PC-9 (cell line): Measurements from ENCODE around the gene HOXA4. TPM values are rescaled to one million over a fixed set of nuclear protein-coding genes. Genes with fewer than 3 reads are reported as not detected.

ENCODE experiments used
- BruUV-seq: library from RNA; stranded (reverse); fragments of 400-500 nt; replicated peaks from 2 replicates; lab custom pipeline; 2021; lab: Mats Ljungman, UMichigan
- CTCF ChIA-PET: fragments of 300-600 bp; sonication (Branson Sonifier 250); formaldehyde crosslinking; loops from one replicate; lab custom pipeline; 2022; ENCODE audit warnings: antibody characterized with exemption; lab: Charles Lee
- POLR2A ChIA-PET: fragments of 300-600 bp; sonication (Branson Sonifier 250); formaldehyde crosslinking; loops from one replicate; lab custom pipeline; 2022; ENCODE audit warnings: antibody characterized with exemption; ENCODE audit not compliant: unreplicated experiment; lab: Charles Lee
- DNase-seq, 2 experiments: peaks; one replicate each; pipeline versions ENCODE4 v3.0.0 to v3.0.0-alpha.2; 2015 to 2022; ENCODE audit warnings: mixed read lengths in 1 of 2
- H2AFZ ChIP-seq: fragments of 200-600 bp; sonication (generic); 2 replicates; pipeline ENCODE4 v1.8.1; 2017; ENCODE audit warnings: antibody characterized with exemption
- H3F3A ChIP-seq: fragments of 200-600 bp; sonication (generic); 2 replicates; pipeline ENCODE4 v1.8.1; 2017; ENCODE audit warnings: antibody characterized with exemption, mild to moderate bottlenecking, low read depth; ENCODE audit not compliant: insufficient read depth
- H3K27ac ChIP-seq: fragments of 200-600 bp; sonication (generic); 2 replicates; pipeline ENCODE4 v1.6.1; 2016; ENCODE audit warnings: mixed run types
- H3K27me3 ChIP-seq: fragments of 200-600 bp; sonication (generic); 2 replicates; pipeline ENCODE4 v1.6.1; 2016; ENCODE audit warnings: low read depth, mixed run types; ENCODE audit not compliant: insufficient read depth
- H3K36me3 ChIP-seq: fragments of 200-600 bp; sonication (generic); 2 replicates; pipeline ENCODE4 v1.6.1; 2016; ENCODE audit warnings: low read depth, mixed run types
- H3K4me1 ChIP-seq: fragments of 200-600 bp; sonication (generic); replicated peaks from 2 replicates; pipeline ENCODE4 v1.6.1; 2016; ENCODE audit warnings: mixed run types; ENCODE audit not compliant: insufficient read depth
- H3K4me2 ChIP-seq: fragments of 200-600 bp; sonication (generic); 2 replicates; pipeline ENCODE4 v1.6.1; 2017; ENCODE audit warnings: mixed run types
- H3K4me3 ChIP-seq: fragments of 200-600 bp; sonication (generic); 2 replicates; pipeline ENCODE4 v1.6.1; 2016; ENCODE audit warnings: mixed run types
- H3K79me2 ChIP-seq: fragments of 200-600 bp; sonication (generic); 2 replicates; pipeline ENCODE4 v1.6.1; 2017; ENCODE audit warnings: low read depth, mixed run types
- H3K9me2 ChIP-seq: fragments of 200-600 bp; sonication (generic); 2 replicates; pipeline ENCODE4 v1.8.1; 2017; ENCODE audit warnings: mild to moderate bottlenecking; ENCODE audit not compliant: insufficient read depth
- H3K9me3 ChIP-seq: fragments of 200-600 bp; sonication (generic); 2 replicates; pipeline ENCODE4 v1.8.1; 2016; ENCODE audit warnings: low read depth; ENCODE audit not compliant: insufficient read depth
- H4K20me1 ChIP-seq: fragments of 200-600 bp; sonication (generic); 2 replicates; pipeline ENCODE4 v1.8.1; 2017; ENCODE audit not compliant: insufficient read depth
- EZH2 ChIP-seq: fragments of 200-600 bp; sonication (generic); IDR thresholded peaks from 2 replicates; pipeline ENCODE4 v1.8.0; 2017; ENCODE audit warnings: antibody characterized with exemption, low read depth
- intact Hi-C: fragments of 100-400 bp; cut with micrococcal nuclease; formaldehyde crosslinking; loops from one replicate; pipeline ENCODE4 v1.10.0; 2022; ENCODE audit not compliant: unreplicated experiment
- total RNA-seq: library from RNA; stranded (reverse); gene quantifications from 2 replicates; pipeline ENCODE4 v1.2.3, GENCODE V29; 2021
- TF ChIP-seq, protein P1 (sequence below): fragments of 200-600 bp; sonication (generic); conservative IDR thresholded peaks from 2 replicates; pipeline ENCODE4 v1.6.1; 2017; ENCODE audit warnings: mixed run types, antibody characterized with exemption, mild to moderate bottlenecking, moderate library complexity

The HOXA4 gene
- total RNA-seq, 1 experiment from 2014 or later, result not detected

DNA sequence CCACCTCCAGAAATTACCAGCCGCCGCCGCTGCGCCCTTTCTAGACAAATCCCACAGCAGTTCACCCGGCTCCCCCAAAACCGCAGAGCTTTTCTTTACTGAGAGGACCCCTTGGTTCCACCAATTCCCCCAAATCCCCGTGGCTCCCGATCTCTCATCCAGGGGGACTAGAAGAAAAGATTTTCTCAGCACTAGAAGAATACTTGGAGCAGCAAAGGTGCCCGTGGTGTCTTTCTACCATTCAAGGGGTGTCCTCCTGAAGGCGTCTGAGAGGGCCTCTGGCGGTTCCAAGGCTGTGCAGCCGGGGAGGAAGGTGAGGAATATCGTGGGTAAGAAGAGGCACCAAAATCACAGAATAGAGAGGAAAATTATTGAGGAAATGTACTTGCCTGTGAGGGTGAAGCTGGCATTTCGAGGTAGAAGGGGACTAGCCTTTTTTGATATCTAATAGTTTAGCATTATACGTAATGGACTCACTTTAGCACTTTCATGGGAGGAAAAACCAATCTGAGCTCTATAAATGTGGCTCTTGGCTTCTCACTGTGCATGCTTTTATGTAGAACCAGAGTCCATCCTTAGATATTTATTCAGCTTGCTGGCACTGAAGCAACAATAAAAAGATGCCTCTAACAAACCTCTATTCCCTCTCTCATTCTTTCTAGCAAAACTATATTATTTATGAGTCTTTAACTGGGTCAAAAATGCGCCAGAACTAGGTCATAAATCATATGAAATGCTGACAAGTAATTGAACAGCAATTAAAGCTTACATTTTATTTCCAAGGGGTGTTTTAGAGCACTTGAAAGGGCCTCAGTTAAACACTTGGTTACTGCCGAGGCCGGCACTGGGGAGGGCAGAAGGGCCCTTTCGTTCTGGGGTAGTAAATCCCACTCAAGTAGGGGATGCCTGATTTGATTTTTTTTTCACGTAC is 14.3 kb downstream of the HOXA4 start:
- CTCF ChIA-PET, result interaction anchor here (0.6 to 1.7 kb wide), 2 partner anchors 69 to 205 kb away, joined by 3 to 9 read pairs; no protein-coding TSS in a partner anchor
- Histone ChIP-seq H3K4me2 (peak overlapping the region; percentile 98), H3K27me3 (no peaks in the 10 kb centered on the region), H3K27ac (peak overlapping the region; percentile 95), H4K20me1 (no peaks in the 10 kb centered on the region), H2AFZ (peak overlapping the region; percentile 70), H3F3A (peaks cover 74% of the 10 kb centered on the region), H3K4me3 (peak overlapping the region; percentile 90), H3K36me3 (peaks cover 37% of the 10 kb centered on the region), H3K4me1 (peaks cover 30% of the 10 kb centered on the region), H3K79me2 (peaks cover 71% of the 10 kb centered on the region), H3K9me2 (no peaks in the 10 kb centered on the region), H3K9me3 (no peaks in the 10 kb centered on the region)
- POLR2A ChIA-PET, result interaction anchor here (0.6 to 0.8 kb wide), 3 partner anchors 17 to 666 kb away, joined by 3 to 5 read pairs (median 3); no protein-coding TSS in a partner anchor
- intact Hi-C loops, result loop anchor here (10.0 kb wide), 1 partner anchor 629 kb away; the partner anchor contains the start of gene TAX1BP1
- no peak for TF ChIP-seq EZH2
- TF ChIP-seq, protein P1, sequence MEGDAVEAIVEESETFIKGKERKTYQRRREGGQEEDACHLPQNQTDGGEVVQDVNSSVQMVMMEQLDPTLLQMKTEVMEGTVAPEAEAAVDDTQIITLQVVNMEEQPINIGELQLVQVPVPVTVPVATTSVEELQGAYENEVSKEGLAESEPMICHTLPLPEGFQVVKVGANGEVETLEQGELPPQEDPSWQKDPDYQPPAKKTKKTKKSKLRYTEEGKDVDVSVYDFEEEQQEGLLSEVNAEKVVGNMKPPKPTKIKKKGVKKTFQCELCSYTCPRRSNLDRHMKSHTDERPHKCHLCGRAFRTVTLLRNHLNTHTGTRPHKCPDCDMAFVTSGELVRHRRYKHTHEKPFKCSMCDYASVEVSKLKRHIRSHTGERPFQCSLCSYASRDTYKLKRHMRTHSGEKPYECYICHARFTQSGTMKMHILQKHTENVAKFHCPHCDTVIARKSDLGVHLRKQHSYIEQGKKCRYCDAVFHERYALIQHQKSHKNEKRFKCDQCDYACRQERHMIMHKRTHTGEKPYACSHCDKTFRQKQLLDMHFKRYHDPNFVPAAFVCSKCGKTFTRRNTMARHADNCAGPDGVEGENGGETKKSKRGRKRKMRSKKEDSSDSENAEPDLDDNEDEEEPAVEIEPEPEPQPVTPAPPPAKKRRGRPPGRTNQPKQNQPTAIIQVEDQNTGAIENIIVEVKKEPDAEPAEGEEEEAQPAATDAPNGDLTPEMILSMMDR, result no peak
- BruUV-seq, result no TSS peak
- DNase-seq, result no peak

DNA sequence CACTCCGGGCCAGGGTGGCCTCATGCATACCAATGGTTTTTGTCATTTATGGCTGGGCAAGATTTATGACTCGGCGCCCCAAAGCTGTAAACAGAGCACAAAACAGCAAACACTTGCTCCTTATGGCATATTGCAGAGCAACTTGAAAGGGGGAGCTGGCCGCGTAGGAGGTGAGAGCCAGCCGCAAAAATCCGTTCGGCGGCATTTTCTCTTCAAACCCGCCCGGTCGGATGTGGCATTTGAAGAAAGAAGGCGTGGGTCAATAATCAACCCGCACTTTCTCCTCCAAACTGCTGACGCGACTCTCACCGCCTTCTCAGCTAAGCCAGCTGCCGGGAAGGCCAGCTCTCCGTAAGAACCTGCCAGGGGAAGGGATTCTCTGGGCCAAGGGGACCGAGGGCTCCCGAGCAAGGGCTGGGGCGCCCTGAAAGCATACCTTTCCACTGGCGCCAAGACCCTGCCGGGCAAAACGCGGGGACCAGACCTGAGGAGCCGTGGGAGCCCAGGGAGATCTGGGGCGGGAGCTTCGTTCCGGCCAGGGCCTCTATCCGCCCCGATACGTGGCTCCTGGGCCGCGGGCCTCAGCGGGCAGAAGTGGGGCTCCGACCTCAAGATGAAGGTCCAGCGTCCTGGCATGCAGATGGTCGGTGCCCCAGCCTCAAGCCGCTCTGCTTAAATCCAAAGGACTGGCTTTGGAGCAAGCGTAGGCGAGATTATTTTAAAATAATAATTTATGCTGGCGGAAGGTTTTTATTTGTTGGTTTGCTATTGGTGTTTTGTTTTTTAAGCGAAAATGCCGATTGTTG is 15.1 kb downstream of the HOXA4 start:
- H3K79me2 ChIP-seq, result peaks cover 80% of the 10 kb centered on the region
- POLR2A ChIA-PET, result interaction anchor here (0.6 to 1.2 kb wide), 4 partner anchors 18 to 252 kb away, joined by 3 read pairs; no protein-coding TSS in a partner anchor

More for the DNA sequence above, 15.1 kb downstream of the HOXA4 start:
- Histone ChIP-seq H3K4me1 (peaks cover 39% of the 10 kb centered on the region), H3K4me2 (peak overlapping the region; percentile 98), H3K4me3 (peak overlapping the region; percentile 90), H3F3A (peaks cover 75% of the 10 kb centered on the region), H3K27me3 (no peaks in the 10 kb centered on the region), H4K20me1 (no peaks in the 10 kb centered on the region), H3K36me3 (peaks cover 37% of the 10 kb centered on the region), H3K9me3 (no peaks in the 10 kb centered on the region), H3K9me2 (no peaks in the 10 kb centered on the region), H3K27ac (peak overlapping the region; percentile 95), H2AFZ (peak overlapping the region; percentile 70)
- BruUV-seq, result no TSS peak
- DNase-seq, result peak; percentile 77 to 95
- CTCF ChIA-PET, result interaction anchor here (1.7 kb wide), 1 partner anchor 68 kb away, joined by 9 read pairs; no protein-coding TSS in a partner anchor
- no peak for TF ChIP-seq EZH2
- TF ChIP-seq, protein P1, result 0 out of 2 replicates have a peak, but pooled peaks have one; percentile 10
- intact Hi-C loops, result loop anchor here (1.0 to 10.0 kb wide), 4 partner anchors 33 to 629 kb away; partner anchors contain the start of genes SKAP2 and TAX1BP1
